Suprapubic skin (tissue), 3 donors: ENCODE data around the gene AOX1.

Experiments used
- CTCF ChIP-seq, 2 donors: fragments of 200-600 bp in 1 of 2; fragments of 450-650 bp in 1 of 2; sonication (generic) in 1 of 2; IDR thresholded peaks; one replicate each; pipeline ENCODE4 v1.5.1; 2016 to 2019; ENCODE audit warnings: antibody characterized with exemption in 2 of 2, mild to moderate bottlenecking in 1 of 2, moderate library complexity in 1 of 2
- POLR2A ChIP-seq, 2 donors: fragments of 450-650 bp; IDR thresholded peaks; one replicate each; pipeline ENCODE4 v1.6.1; 2017; ENCODE audit warnings: antibody characterized with exemption in 2 of 2, mild to moderate bottlenecking in 2 of 2, moderate library complexity in 2 of 2

GRCh38 chr2:200613692-200614091 is 27.9 kb downstream of the AOX1 start:
- TF ChIP-seq CTCF (IDR thresholded peaks at IDR 0.05) (no peak), POLR2A (IDR thresholded peaks at IDR 0.05) (no peak)
